Sigmoid colon (tissue), 7 donors: ENCODE results near the gene MNAT1. TPM values are rescaled to one million over a fixed set of nuclear protein-coding genes. Genes with fewer than 3 reads are reported as not detected.
"Not testable (repeated sequence)": the region's sequence is repeated elsewhere in the genome, so short reads cannot be mapped to it uniquely, and the experiment has no call there.

Source experiments
- DNase-seq: peaks from one replicate; pipeline ENCODE4 v3.0.0-alpha.2; 2019
- H3K27ac ChIP-seq, 4 donors: fragments of 200-600 bp; sonication (generic); one replicate each; pipeline ENCODE4 v1.5.1; 2016 to 2019; ENCODE audit warnings: mild to moderate bottlenecking in 1 of 4
- H3K27me3 ChIP-seq, 3 donors: fragments of 200-600 bp; sonication (generic); one replicate each; pipeline ENCODE4 v1.5.1; 2019; ENCODE audit warnings: mild to moderate bottlenecking in 1 of 3
- H3K36me3 ChIP-seq, 4 donors: fragments of 200-600 bp; sonication (generic); one replicate each; pipeline ENCODE4 v1.5.1; 2016 to 2019
- H3K4me1 ChIP-seq, 4 donors: fragments of 200-600 bp; sonication (generic); one replicate each; pipeline ENCODE4 v1.5.1; 2017 to 2019
- H3K4me3 ChIP-seq, 4 donors: fragments of 200-600 bp; sonication (generic); one replicate each; pipeline ENCODE4 v1.5.1; 2017 to 2019; ENCODE audit warnings: mild to moderate bottlenecking in 2 of 4, moderate library complexity in 1 of 4
- H3K9me3 ChIP-seq, 4 donors: fragments of 200-600 bp in 3 of 4; sonication (generic) in 3 of 4; one replicate each; pipeline versions ENCODE4 v1.5.1 to v1.6.1; 2013 to 2019
- EP300 ChIP-seq, 4 donors: sonication (generic); formaldehyde crosslinking; IDR thresholded peaks; one replicate each; pipeline ENCODE4 v1.6.1; 2017; ENCODE audit warnings: antibody characterized with exemption in 4 of 4
- POLR2A ChIP-seq, 2 donors: fragments of 450-650 bp; IDR thresholded peaks; one replicate each; pipeline ENCODE4 v1.6.1; 2016; ENCODE audit warnings: antibody characterized with exemption in 2 of 2, mild to moderate bottlenecking in 2 of 2, moderate library complexity in 2 of 2
- POLR2AphosphoS5 ChIP-seq, 4 donors: sonication (generic); formaldehyde crosslinking; IDR thresholded peaks; one replicate each; pipeline ENCODE4 v1.6.1; 2017; ENCODE audit warnings: antibody characterized with exemption in 4 of 4
- WGBS, 2 donors: extraction: QIAGEN DNeasy Blood & Tissue Kit; methylation state at CpG; one replicate each; pipeline ENCODE4 v1.1.7; 2013; 5-methylcytosine and 5-hydroxymethylcytosine counted together
- intact Hi-C: fragments of 100-400 bp; cut with DNase I; formaldehyde crosslinking; loops from one replicate; pipeline ENCODE4 v1.15.1; 2023
- polyA plus RNA-seq, 3 donors: library from polyadenylated mRNA; stranded (reverse); fragments of 200-250 nt; gene quantifications; one replicate each; pipeline ENCODE4 v1.2.3, GENCODE V29; 2013
- total RNA-seq, 4 donors: library from RNA; depleted of rRNA; stranded (reverse); fragments of >200 nt; gene quantifications; one replicate each; pipeline ENCODE4 v1.1.0, GENCODE V29; 2016
- TF ChIP-seq, protein P1 (sequence below), 4 experiments: fragments of 450-650 bp in 3 of 4; fragments of 200-600 bp in 1 of 4; IDR thresholded peaks; one replicate each; pipeline ENCODE4 v1.5.1; 2016 to 2019; ENCODE audit warnings: antibody characterized with exemption in 4 of 4, mild to moderate bottlenecking in 3 of 4, moderate library complexity in 2 of 4
- donor health status: healthy with polysubstance abuse.
- donor health status: Bipolar disorder and iron deficiency.
- donor health status: healthy.

The MNAT1 gene
- total and polyA plus RNA-seq, 7 donors, result 9.5 to 65.0 (median 22.4) TPM

GRCh38 chr14:60882219-60882618, 147.7 kb downstream of the MNAT1 start:
- Histone ChIP-seq H3K27me3 (no peaks in the 10 kb centered on the region), H3K4me1 (no peaks in the 10 kb centered on the region), H3K36me3 (peaks cover 0 to 36% (median 0%) of the 10 kb centered on the region in 4 donors), H3K9me3 (peaks cover 0 to 9% (median 2%) of the 10 kb centered on the region in 4 donors), H3K4me3 (no peak overlapping the region), H3K27ac (no peak overlapping the region)
- 95 to 99% methylated on average over 1 of the region's 1 CpG for WGBS, 2 donors
- TF ChIP-seq EP300 (IDR thresholded peaks at IDR 0.05) (no peak), POLR2A (IDR thresholded peaks at IDR 0.05) (no peak), POLR2AphosphoS5 (IDR thresholded peaks at IDR 0.05) (no peak)
- TF ChIP-seq, protein P1, sequence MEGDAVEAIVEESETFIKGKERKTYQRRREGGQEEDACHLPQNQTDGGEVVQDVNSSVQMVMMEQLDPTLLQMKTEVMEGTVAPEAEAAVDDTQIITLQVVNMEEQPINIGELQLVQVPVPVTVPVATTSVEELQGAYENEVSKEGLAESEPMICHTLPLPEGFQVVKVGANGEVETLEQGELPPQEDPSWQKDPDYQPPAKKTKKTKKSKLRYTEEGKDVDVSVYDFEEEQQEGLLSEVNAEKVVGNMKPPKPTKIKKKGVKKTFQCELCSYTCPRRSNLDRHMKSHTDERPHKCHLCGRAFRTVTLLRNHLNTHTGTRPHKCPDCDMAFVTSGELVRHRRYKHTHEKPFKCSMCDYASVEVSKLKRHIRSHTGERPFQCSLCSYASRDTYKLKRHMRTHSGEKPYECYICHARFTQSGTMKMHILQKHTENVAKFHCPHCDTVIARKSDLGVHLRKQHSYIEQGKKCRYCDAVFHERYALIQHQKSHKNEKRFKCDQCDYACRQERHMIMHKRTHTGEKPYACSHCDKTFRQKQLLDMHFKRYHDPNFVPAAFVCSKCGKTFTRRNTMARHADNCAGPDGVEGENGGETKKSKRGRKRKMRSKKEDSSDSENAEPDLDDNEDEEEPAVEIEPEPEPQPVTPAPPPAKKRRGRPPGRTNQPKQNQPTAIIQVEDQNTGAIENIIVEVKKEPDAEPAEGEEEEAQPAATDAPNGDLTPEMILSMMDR (IDR thresholded peaks at IDR 0.05), result no peak
- intact Hi-C loops, result no loop called here
- no peak for DNase-seq

DNA sequence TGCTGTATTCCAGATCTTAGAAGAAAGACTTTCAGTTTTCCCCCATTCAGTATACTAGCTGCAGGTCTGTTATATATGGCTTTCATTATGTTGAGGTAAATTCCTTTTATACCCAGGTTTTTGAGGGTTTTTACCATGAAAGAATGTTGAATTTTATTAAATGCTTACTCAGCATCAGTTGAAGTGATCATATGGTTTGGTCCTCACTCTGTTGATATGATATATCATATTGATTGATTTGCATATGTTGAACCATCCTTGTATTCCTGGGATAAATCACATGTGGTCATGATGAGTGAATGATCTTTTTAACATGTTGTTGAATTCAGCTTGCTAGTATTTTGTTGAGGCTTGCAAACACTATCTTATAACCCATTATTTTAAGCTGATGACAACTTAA, 149.6 kb downstream of the MNAT1 start:
- intact Hi-C loops, result no loop called here
- no peak for TF ChIP-seq EP300 (IDR thresholded peaks at IDR 0.05)
- TF ChIP-seq, protein P1 (IDR thresholded peaks at IDR 0.05), result no peak
- Histone ChIP-seq H3K9me3 (peaks cover 0 to 9% (median 2%) of the 10 kb centered on the region in 4 donors), H3K27me3 (no peaks in the 10 kb centered on the region), H3K4me1 (no peaks in the 10 kb centered on the region), H3K36me3 (peaks cover 0 to 36% (median 0%) of the 10 kb centered on the region in 4 donors), H3K27ac (no peak overlapping the region), H3K4me3 (no peak overlapping the region)
- DNase-seq, result no peak

- 82 to 95% methylated on average over 3 of the region's 3 CpGs for WGBS, 2 donors
These were observed 156.1 kb downstream of the MNAT1 start for GRCh38 chr14:60890636-60891035.

GRCh38 chr14:60893911-60894310, 159.3 kb downstream of the MNAT1 start:
- Histone ChIP-seq H3K9me3 (no peaks in the 10 kb centered on the region), H3K4me3 (no peak overlapping the region), H3K4me1 (no peaks in the 10 kb centered on the region), H3K27me3 (no peaks in the 10 kb centered on the region), H3K36me3 (no peaks in the 10 kb centered on the region), H3K27ac (no peak overlapping the region)
- TF ChIP-seq POLR2A (IDR thresholded peaks at IDR 0.05) (no peak), POLR2AphosphoS5 (IDR thresholded peaks at IDR 0.05) (no peak), EP300 (IDR thresholded peaks at IDR 0.05) (no peak)
- TF ChIP-seq, protein P1 (IDR thresholded peaks at IDR 0.05), result no peak
- WGBS, 2 donors, result 77 to 93% methylated on average over 3 of the region's 3 CpGs
- no peak for DNase-seq
- intact Hi-C loops, result no loop called here

More at GRCh38 chr14:60890636-60891035, 156.1 kb downstream of the MNAT1 start:
- H3K27ac ChIP-seq, H3K9me3 ChIP-seq, H3K4me3 ChIP-seq, H3K36me3 ChIP-seq, H3K4me1 ChIP-seq, DNase-seq, intact Hi-C loops, H3K27me3 ChIP-seq: not testable (repeated sequence)

DNA sequence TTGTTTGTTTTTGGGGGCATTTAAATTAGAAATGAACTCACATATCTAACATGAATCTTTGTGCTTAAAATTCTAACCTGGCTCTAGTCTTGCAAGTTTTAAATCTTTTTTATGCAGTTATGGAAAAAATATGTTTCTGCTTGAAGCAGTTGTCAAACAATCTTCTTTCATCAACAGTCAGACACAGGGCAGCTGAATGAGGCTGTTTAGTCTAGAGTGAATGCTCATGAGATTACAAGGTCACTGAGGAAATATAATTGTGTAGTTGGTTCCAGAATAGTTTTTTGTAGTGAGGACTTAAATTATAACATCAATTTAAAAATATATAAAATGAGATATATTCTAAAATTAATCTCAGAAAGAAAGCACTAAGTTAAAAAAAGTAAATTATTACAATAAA, 169.8 kb downstream of the MNAT1 start:
- Histone ChIP-seq H3K27ac (no peak overlapping the region), H3K27me3 (no peaks in the 10 kb centered on the region), H3K4me1 (no peaks in the 10 kb centered on the region), H3K9me3 (no peaks in the 10 kb centered on the region), H3K4me3 (no peak overlapping the region), H3K36me3 (no peaks in the 10 kb centered on the region)
- intact Hi-C loops, result no loop called here
- DNase-seq, result no peak
- no peak for TF ChIP-seq POLR2A (IDR thresholded peaks at IDR 0.05)
- no peak for TF ChIP-seq POLR2AphosphoS5 (IDR thresholded peaks at IDR 0.05)
- TF ChIP-seq EP300 (IDR thresholded peaks at IDR 0.05), result no peak
- TF ChIP-seq, protein P1 (IDR thresholded peaks at IDR 0.05), result no peak
